ELF-1 (cell line): ENCODE results near the gene NSUN4.

Experiments
- DNase-seq: peaks from one replicate; pipeline ENCODE4 v3.0.0-alpha.2; 2016; ENCODE audit warnings: low read depth, low spot score

Gene NSUN4

GRCh38 chr1:46405724-46406123 is 65.1 kb downstream of the NSUN4 start:
- DNase-seq: no peak

DNA sequence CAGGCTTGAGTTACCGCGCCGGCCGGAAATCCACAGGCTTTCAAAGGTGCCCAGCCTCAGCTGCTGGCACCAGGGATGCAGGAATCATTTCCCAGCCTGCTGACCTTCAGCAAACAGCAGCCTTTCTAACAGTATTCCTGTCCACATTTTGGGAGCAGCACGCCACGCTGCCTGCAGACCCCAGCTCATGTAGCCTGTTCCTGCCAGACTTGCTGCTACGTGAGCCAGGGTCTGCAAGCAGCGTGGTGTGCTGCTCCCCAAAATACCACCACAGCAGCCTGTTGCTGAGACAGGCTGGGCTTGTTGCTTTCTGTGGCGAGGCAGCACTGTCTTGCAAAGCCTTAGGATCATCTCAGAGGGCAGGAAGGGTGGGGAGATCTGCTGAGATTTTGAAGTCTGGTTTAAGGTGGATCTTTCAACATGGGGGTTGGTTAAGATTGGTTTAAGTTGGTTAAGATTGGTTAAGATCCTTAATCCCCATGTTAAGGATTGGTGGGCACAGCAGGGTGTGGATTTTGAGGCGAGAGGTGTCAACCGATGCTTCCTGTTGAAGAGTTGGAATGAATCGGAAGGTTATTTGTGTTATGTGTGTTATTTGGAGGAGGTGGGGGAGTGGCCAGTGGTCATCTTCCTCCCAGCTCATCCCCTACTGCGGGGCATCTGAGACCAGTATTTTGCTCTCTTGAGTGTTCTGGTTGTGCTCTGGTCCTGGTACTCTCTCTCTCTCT is 66.4 kb downstream of the NSUN4 start:
- DNase-seq: peak; percentile 53

DNA sequence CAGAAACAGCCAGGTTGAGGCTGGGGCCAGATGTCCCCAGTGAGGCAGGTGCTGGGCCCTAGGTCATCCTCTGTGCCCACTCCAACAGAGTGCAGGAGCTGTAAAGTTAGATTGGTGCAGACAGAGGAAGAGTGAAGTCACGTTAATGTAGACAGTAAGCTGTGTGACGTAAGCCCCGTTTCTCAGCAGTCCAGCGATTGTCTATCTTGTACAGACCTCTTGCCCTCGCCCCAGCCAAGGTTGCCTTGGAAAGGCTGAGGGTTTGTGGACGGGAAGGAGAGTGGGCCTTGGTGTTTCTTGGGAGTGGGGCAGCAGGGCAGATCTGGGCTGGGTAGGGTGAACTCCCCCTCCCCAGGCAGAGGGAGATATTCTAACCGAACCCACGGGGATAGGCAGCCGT is 67.0 kb downstream of the NSUN4 start:
- no peak for DNase-seq

DNA sequence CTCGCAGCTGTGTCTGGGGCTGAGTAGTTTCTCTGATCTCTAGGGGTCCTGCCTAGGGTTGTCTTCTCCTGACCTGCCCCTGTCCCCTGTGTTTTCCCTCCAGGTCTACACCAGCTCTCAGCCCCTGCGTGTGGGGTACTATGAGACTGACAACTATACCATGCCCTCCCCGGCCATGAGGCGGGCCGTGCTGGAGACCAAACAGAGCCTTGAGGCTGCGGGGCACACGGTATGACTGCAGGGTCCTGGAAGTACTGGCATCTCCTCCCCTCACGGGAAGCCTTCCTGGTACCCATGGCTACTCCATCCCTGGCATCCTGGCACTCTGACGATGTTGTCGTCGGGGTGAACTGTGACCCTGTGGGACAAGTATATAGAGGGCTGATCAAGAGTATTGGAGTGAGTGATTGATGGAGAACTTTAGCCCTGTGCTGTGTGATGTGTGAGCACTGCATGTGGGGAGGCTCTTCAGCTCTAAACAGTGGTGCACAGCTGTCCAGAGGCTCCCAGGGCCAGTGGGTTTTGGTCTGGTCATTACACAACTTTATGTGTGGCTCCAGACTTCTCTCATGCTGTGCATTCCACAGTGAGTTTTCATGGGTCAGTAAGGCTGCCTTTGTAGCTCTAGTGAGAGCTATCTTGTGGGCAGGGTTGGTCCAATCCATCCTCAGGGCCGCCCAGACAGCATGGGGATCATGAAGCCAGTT is 67.9 kb downstream of the NSUN4 start:
- DNase-seq: no peak

DNA sequence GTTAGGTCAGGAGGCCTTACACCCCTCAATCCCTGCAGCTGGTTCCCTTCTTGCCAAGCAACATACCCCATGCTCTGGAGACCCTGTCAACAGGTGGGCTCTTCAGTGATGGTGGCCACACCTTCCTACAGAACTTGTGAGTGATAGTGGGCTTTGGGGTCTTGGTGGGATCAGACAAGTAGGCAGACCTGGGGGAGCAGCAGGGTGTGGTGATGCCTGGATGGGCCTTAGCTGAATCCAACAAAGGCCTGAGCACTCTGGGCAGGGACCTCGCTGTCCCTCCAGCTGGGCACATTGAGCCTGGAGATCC is 68.4 kb downstream of the NSUN4 start:
- no peak for DNase-seq

DNA sequence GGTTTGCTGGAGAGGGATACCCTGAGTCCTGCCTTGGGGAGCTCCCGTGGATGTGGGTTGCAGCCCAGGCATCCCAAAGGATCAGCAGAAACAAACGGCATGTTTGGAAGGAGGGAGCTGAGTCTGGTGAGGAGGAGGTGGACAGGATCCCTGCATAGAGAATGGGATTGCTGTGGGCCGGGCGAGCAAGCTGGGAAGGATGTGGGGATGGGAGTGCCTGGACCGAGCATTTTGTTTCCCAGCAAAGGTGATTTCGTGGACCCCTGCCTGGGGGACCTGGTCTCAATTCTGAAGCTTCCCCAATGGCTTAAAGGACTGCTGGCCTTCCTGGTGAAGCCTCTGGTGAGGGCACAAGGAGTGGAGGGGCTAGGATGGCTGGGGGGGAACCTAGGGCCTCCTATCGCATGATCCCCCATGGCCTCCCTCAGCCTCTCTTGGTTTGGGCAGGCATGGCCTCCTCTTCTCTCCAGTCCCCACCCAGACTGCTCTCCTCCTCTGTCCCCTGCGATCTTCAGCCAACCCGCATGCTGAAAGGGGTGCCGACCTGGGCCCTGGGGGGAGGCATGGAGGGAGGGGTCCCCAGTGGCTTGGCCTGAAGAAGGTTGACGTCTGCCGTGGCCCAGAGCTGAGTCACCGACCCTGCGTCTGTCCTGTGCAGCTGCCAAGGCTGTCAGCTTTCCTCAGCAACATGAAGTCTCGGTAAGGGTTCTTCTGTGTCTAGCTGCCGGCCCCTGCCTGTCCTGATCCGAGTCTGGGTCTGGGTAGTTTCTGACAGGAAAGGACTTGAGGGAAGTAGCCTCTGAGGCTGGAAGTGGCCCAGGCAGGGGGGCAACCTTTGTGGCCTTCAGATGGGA is 69.8 kb downstream of the NSUN4 start:
- no peak for DNase-seq

- no peak for DNase-seq
These were observed 70.4 kb downstream of the NSUN4 start for GRCh38 chr1:46411010-46411405.
